Measurements from ENCODE around the gene GAB2. TPM values are rescaled to one million over a fixed set of nuclear protein-coding genes. Genes with fewer than 3 reads are reported as not detected.
"Not testable (repeated sequence)": the region's sequence is repeated elsewhere in the genome, so short reads cannot be mapped to it uniquely, and the experiment has no call there.

GAB2 gene
- total and polyA plus RNA-seq, 10 of the 15 experiments (the other 5 are each of a cell fraction or from before 2014, with no cell fraction given) = 0.69 to 12.6 (median 3.8) TPM

- TF ChIP-seq BCL3 (IDR thresholded peaks at IDR 0.05; ENCODE audit: borderline replicate concordance, insufficient read depth, low read depth, low read length, poor library complexity, severe bottlenecking) = no peak
- no peak for TF ChIP-seq HDAC6 (IDR thresholded peaks at IDR 0.05; ENCODE audit: unreplicated experiment)
- TF ChIP-seq REST (IDR thresholded peaks at IDR 0.05; ENCODE audit: low read depth, low read length) = no peak
- no peak for TF ChIP-seq SMARCA5 (IDR thresholded peaks at IDR 0.05)
- no peak for TF ChIP-seq SRF (IDR thresholded peaks at IDR 0.05; ENCODE audit: low read depth in 2 of 2, low read length in 2 of 2)
- no peak for TF ChIP-seq MAX (IDR thresholded peaks at IDR 0.05; ENCODE audit: low read depth, low read length)
These were observed 240.9 kb downstream of the GAB2 start (continued) for GRCh38 chr11:78176605-78177141.

GRCh38 chr11:78175862-78176261 lies 241.8 kb downstream of the GAB2 start:
- whole genome bisulfite sequencing (ENCODE audit: insufficient coverage, insufficient replicate concordance, low lambda C conversion rate, missing lambda C conversion rate) = 100% methylated on average over 3 of the region's 3 CpGs
- in situ Hi-C loops (cut with MboI); ATAC-seq; H2AFZ ChIP-seq (ENCODE audit: control insufficient read depth, low read depth, low read length); H4K20me1 ChIP-seq (ENCODE audit: control insufficient read depth, insufficient read depth); BruUV-seq (replicated peaks); H3K9ac ChIP-seq (ENCODE audit: control insufficient read depth, insufficient read depth, low read length); H3K27ac ChIP-seq (ENCODE audit: control insufficient read depth, insufficient read depth); H3K27me3 ChIP-seq (replicated peaks in 1 of 2; ENCODE audit: control insufficient read depth in 2 of 2, insufficient read depth in 2 of 2, low read length in 1 of 2); H3K4me1 ChIP-seq (ENCODE audit: control insufficient read depth, insufficient read depth, low read length); CTCF ChIA-PET; POLR2A ChIA-PET; H3K4me2 ChIP-seq (ENCODE audit: control insufficient read depth, insufficient read depth); H3K36me3 ChIP-seq (ENCODE audit: control insufficient read depth in 2 of 2, insufficient read depth in 2 of 2, low read length in 1 of 2); H3K79me2 ChIP-seq (ENCODE audit: control insufficient read depth, insufficient read depth, low read length); intact Hi-C loops (cut with micrococcal nuclease; ENCODE audit: unreplicated experiment); FAIRE-seq; H3K4me3 ChIP-seq; DNase-seq (ENCODE audit: low read depth, low spot score); RAD21 ChIA-PET (ENCODE audit: unreplicated experiment); H3K9me3 ChIP-seq (replicated peaks; ENCODE audit: control insufficient read depth, insufficient read depth, low read length): not testable (repeated sequence)
- SMC1A ChIA-PET (ENCODE audit: uncharacterized antibody, unreplicated experiment) = interaction anchor here (0.6 kb wide), 1 partner anchor 44 kb away, joined by 3 read pairs; no protein-coding TSS in a partner anchor
